ENCODE data around the gene ZRANB2. TPM values are rescaled to one million over a fixed set of nuclear protein-coding genes. Genes with fewer than 3 reads are reported as not detected.

ZRANB2 gene
- total RNA-seq, 4 donors from 2014 or later = 50.3 to 86.2 (median 62.5) TPM

GRCh38 chr1:71072273-71072672 lies 8.6 kb downstream of the ZRANB2 start:
- TF ChIP-seq CTCF (IDR thresholded peaks at IDR 0.05) = no peak
- DNase-seq (ENCODE audit: low spot score) (no peak), ATAC-seq (ENCODE audit: low FRiP score) (no peak)

- DNase-seq (ENCODE audit: low spot score) = no peak
- ATAC-seq (ENCODE audit: low FRiP score) = no peak
- TF ChIP-seq CTCF (IDR thresholded peaks at IDR 0.05) = no peak
Measured at GRCh38 chr1:71071720-71072119, 9.1 kb downstream of the ZRANB2 start.

- TF ChIP-seq CTCF (IDR thresholded peaks at IDR 0.05) = no peak
Measured at GRCh38 chr1:71068325-71069240, 12.3 kb downstream of the ZRANB2 start.

GRCh38 chr1:71054791-71055190 lies 26.0 kb downstream of the ZRANB2 start:
- DNase-seq (ENCODE audit: low spot score) (no peak), ATAC-seq (ENCODE audit: low FRiP score) (no peak)
- no peak for TF ChIP-seq CTCF (IDR thresholded peaks at IDR 0.05)

More at GRCh38 chr1:71068325-71069240, 12.3 kb downstream of the ZRANB2 start:
- ATAC-seq (ENCODE audit: low FRiP score) (no peak), DNase-seq (ENCODE audit: low spot score) (no peak)

- ATAC-seq (ENCODE audit: low FRiP score) = no peak
- TF ChIP-seq CTCF (IDR thresholded peaks at IDR 0.05) = no peak
- DNase-seq (ENCODE audit: low spot score) = no peak
Measured at GRCh38 chr1:71054281-71054731, 26.5 kb downstream of the ZRANB2 start.

GRCh38 chr1:71053758-71054157 lies 27.1 kb downstream of the ZRANB2 start:
- ATAC-seq (ENCODE audit: low FRiP score) = no peak
- no peak for TF ChIP-seq CTCF (IDR thresholded peaks at IDR 0.05)

GRCh38 chr1:71053146-71053545 lies 27.7 kb downstream of the ZRANB2 start:
- TF ChIP-seq CTCF (IDR thresholded peaks at IDR 0.05) = no peak
- no peak for ATAC-seq (ENCODE audit: low FRiP score)
- no peak for DNase-seq (ENCODE audit: low spot score)

More at GRCh38 chr1:71053758-71054157, 27.1 kb downstream of the ZRANB2 start:
- DNase-seq (ENCODE audit: low spot score) = no peak
